Prostate gland (tissue), 2 donors: ENCODE results near the gene ANKRD23.

Experiments
- POLR2AphosphoS5 ChIP-seq: sonication (generic); formaldehyde crosslinking; IDR thresholded peaks from one replicate; pipeline ENCODE4 v1.6.1; 2017; ENCODE audit warnings: antibody characterized with exemption
- TF ChIP-seq, protein P1 (sequence below), 4 experiments: fragments of 200-600 bp in 2 of 4; fragments of 450-650 bp in 2 of 4; sonication (generic) in 2 of 4; IDR thresholded peaks; 1 replicate in 3 of 4; 2 replicates in 1 of 4; pipeline ENCODE4 v1.5.1; 2016 to 2019; ENCODE audit warnings: antibody characterized with exemption in 4 of 4, mild to moderate bottlenecking in 2 of 4, moderate library complexity in 2 of 4

DNA sequence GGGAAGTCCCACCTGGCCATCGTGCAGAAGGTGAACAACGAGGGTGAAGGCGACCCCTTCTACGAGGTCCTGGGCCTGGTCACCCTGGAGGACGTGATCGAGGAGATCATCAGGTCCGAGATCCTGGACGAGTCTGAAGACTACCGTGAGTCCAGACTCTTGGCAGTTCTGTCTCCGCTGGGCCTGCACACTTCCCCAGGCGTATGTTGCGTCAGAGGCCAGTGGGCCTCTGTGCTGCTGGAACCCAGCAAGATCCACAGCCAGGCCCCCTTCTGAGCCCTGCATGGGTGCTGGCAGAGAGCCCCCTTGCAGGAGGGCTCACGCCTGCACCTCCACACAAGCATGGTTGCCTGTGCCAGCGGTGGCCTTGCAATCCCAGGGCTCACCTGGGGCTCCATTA, 18.8 kb downstream of the ANKRD23 start:
- TF ChIP-seq, protein P1, sequence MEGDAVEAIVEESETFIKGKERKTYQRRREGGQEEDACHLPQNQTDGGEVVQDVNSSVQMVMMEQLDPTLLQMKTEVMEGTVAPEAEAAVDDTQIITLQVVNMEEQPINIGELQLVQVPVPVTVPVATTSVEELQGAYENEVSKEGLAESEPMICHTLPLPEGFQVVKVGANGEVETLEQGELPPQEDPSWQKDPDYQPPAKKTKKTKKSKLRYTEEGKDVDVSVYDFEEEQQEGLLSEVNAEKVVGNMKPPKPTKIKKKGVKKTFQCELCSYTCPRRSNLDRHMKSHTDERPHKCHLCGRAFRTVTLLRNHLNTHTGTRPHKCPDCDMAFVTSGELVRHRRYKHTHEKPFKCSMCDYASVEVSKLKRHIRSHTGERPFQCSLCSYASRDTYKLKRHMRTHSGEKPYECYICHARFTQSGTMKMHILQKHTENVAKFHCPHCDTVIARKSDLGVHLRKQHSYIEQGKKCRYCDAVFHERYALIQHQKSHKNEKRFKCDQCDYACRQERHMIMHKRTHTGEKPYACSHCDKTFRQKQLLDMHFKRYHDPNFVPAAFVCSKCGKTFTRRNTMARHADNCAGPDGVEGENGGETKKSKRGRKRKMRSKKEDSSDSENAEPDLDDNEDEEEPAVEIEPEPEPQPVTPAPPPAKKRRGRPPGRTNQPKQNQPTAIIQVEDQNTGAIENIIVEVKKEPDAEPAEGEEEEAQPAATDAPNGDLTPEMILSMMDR (IDR thresholded peaks at IDR 0.05), result no peak
- no peak for TF ChIP-seq POLR2AphosphoS5
